Activated naive CD4-positive, alpha-beta T cell treated with anti-CD3 and anti-CD28 coated beads, Interleukin-2, amount 50 U/mL, for 24 hours (primary cell): Measurements from ENCODE around the gene SLC24A4.
"Not testable (repeated sequence)": the region's sequence is repeated elsewhere in the genome, so short reads cannot be mapped to it uniquely, and the experiment has no call there.

Experiments
- H3K27ac Mint-ChIP-seq: one replicate; pipeline ENCODE4 v1.8.0; 2021; ENCODE audit warnings: mild to moderate bottlenecking, mixed read lengths
- H3K27me3 Mint-ChIP-seq: one replicate; pipeline ENCODE4 v1.8.0; 2021; ENCODE audit warnings: mixed read lengths
- H3K36me3 Mint-ChIP-seq: one replicate; pipeline ENCODE4 v1.8.0; 2021; ENCODE audit warnings: mixed read lengths
- H3K4me1 Mint-ChIP-seq: one replicate; pipeline ENCODE4 v1.8.0; 2021; ENCODE audit warnings: mixed read lengths
- H3K4me3 Mint-ChIP-seq: one replicate; pipeline ENCODE4 v1.8.0; 2021; ENCODE audit warnings: mild to moderate bottlenecking, mixed read lengths
- H3K9me3 Mint-ChIP-seq: one replicate; pipeline ENCODE4 v1.8.0; 2021; ENCODE audit warnings: mixed read lengths

Gene SLC24A4

DNA sequence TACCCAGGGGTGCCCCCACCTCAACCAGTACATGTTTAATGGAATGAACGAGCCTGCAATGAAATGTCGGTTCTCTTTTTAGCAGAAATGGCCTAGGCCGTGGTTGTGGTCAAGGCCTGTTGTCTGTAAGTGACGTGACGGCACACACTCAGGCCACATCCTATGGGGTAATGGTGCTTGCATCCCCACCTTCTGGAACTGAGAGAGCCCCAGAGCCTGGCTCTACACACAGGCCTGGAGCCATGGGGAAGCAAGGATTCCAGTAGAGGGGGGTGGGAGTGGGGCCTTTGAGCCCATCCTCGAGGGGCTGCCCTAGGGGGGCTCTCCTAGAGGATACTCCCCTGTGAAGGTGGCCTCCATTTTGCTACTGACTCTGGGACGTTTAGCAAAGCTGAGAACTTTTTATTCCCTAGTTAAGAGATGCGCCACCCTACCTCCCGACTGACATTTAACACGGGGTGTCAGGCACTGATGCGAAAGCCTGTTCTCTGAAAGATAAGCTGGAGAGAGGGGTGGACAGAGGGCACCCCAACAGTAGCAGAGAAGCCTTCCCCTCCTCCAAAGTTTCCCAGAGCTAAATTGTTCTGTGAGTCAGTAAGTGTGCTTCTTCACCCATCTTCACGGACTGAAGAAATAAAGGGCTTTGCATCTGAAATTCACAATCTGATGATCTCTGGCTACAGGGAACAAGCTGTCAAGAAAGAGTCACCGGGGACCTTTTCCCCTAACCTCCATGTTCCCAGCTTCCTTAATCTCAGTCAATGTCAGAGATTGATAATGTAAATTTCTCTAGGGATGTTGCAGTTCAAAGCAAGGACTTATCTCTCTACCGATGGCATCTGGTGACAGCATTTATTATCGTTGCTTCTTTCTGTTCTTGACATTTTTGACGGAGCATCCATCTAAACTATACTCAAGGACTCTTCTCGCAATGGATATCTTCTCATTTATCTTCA lies 197.4 kb downstream of the SLC24A4 start:
- H3K27ac Mint-ChIP-seq: no peak overlapping the region
- peaks cover 3% of the 10 kb centered on the region for H3K36me3 Mint-ChIP-seq
- no peaks in the 10 kb centered on the region for H3K27me3 Mint-ChIP-seq
- H3K4me1 Mint-ChIP-seq: peaks cover 65% of the 10 kb centered on the region
- no peaks in the 10 kb centered on the region for H3K9me3 Mint-ChIP-seq
- H3K4me3 Mint-ChIP-seq: no peak overlapping the region

DNA sequence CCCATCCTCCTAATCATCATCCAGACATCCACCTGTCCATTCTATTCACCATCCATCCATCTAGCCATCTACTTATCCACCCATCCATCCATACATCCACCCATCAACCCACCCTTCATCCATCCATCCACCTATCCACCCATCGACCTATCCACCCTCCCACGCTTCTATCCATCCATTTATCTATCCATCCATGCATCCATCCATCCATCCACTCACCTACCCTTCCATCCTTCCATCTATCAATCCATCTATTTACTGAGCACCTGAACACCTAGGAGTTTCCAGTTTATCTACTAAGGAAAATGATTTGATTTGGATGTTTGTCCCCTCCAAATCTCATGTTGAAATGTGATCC lies 198.1 kb downstream of the SLC24A4 start:
- Mint-ChIP-seq H3K4me1 (peaks cover 60% of the 10 kb centered on the region), H3K9me3 (no peaks in the 10 kb centered on the region), H3K27ac (no peak overlapping the region), H3K4me3 (no peak overlapping the region), H3K27me3 (no peaks in the 10 kb centered on the region), H3K36me3 (peaks cover 3% of the 10 kb centered on the region)

DNA sequence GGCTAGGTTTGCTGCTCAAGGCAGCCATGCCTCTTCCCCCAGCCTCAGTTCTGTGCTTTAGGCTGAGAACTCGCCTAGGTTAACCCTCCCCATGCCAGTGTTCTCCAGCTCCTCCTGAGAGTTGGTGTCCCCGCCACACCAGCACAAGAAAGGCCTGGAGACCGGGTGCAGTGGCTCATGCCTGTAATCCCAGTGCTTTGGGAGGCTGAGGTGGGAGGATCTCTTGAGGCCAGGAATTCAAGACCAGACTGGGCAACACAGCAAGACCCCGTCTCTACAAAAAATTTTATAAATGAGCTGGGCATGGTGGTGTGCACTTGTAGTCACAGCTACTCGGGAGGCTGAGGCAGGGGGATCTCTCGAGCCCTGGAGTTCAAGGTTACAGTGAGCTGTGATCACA lies 200.8 kb downstream of the SLC24A4 start:
- H3K4me1 Mint-ChIP-seq: peaks cover 41% of the 10 kb centered on the region
- no peak overlapping the region for H3K4me3 Mint-ChIP-seq

DNA sequence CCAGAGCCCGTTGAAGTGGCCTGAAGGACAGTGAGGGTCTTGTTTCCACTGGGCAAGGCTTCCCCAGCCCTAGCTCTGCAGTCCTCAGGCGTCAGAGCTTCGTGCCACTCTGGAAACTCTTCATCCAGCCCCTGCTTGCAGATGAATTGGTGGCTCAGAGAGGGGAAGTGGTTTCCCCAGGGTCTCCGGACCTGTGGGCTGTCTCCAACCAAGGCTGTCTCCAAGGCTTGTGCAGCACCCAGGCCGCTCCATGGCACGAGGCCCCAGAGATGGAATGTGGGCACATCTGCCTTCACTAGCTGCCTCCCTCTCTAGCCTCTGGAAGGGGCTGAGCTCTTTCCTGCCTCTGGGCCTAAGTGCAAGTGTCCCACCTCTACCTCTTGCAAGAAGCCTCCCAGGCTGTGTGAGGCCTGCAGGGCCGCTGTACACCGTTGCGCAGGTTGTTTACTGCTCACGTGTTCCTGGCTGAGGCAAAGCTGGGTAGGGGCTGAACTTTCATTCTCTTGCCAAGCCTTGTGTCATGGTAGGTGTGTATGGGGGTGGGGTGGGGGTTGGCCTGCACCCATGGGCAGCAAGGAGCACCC lies 201.7 kb downstream of the SLC24A4 start:
- Mint-ChIP-seq H3K9me3 (no peaks in the 10 kb centered on the region), H3K27me3 (no peaks in the 10 kb centered on the region), H3K27ac (no peak overlapping the region), H3K36me3 (peaks cover 3% of the 10 kb centered on the region), H3K4me3 (no peak overlapping the region), H3K4me1 (peaks cover 37% of the 10 kb centered on the region)

More for the DNA sequence above, 200.8 kb downstream of the SLC24A4 start:
- no peak overlapping the region for H3K27ac Mint-ChIP-seq
- H3K9me3 Mint-ChIP-seq: no peaks in the 10 kb centered on the region
- H3K36me3 Mint-ChIP-seq: peaks cover 3% of the 10 kb centered on the region
- H3K27me3 Mint-ChIP-seq: no peaks in the 10 kb centered on the region

DNA sequence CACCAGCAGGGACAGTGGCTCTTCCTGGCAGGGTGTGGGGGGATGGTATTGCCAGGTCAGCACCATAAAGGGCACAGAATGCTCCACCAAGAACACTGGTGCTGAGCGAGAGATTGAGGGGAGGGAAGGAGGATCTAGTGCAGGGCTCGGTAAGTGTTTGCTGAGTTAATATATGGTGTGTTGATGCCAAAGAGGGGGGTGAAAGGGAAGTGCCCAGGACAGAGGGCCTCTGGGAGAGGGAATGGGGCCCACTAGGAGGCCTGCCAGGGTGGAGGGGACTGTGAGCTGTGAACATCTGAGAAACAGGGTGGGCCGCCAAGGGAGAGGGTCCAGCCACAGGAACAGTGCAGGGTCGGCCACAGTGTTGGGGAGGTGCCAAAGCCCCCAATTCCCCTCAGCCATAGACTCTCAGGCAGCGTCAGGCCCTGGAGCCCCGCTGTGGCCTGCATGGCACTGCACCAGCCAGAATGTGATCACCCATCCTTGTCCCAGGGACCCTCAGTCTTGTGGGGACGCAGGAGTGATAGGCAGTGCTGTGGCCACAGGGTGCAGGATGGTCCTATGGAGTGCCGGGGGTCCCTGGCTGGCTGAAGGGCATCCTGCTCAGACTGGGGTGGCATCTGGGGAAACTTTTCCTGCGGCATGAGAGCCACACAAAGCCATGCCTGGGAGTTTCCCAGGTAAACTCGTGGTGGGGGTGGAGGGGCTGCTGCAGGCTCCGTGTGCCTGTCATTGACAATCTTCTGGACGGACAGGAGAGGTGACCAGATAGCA lies 202.5 kb downstream of the SLC24A4 start:
- Mint-ChIP-seq H3K27ac (no peak overlapping the region), H3K27me3 (no peaks in the 10 kb centered on the region), H3K4me3 (no peak overlapping the region), H3K4me1 (peaks cover 42% of the 10 kb centered on the region), H3K36me3 (peaks cover 3% of the 10 kb centered on the region), H3K9me3 (no peaks in the 10 kb centered on the region)

DNA sequence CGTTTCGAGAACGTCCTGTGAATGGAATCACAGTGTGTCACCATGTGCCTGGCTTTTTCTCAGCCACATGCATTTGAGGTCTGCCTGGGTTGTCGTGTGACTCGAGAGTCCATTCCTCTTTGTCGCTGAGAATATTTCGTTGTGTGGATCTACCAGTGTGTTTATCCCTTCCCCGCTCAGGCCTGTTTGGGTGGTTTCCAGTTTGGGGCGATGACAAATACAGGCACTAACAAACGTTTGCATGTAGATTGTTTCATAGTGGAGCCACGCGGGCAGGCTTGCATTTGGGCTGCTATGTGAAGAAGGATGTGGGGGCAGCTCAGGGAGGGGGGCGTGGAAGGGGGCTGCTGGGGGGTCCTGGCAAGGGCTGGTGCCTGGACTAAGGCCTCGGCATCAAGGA lies 204.8 kb downstream of the SLC24A4 start:
- Mint-ChIP-seq H3K27me3 (no peaks in the 10 kb centered on the region), H3K27ac (peak overlapping the region; percentile 19), H3K9me3 (no peaks in the 10 kb centered on the region), H3K4me1 (peaks cover 40% of the 10 kb centered on the region), H3K4me3 (no peak overlapping the region), H3K36me3 (no peaks in the 10 kb centered on the region)

DNA sequence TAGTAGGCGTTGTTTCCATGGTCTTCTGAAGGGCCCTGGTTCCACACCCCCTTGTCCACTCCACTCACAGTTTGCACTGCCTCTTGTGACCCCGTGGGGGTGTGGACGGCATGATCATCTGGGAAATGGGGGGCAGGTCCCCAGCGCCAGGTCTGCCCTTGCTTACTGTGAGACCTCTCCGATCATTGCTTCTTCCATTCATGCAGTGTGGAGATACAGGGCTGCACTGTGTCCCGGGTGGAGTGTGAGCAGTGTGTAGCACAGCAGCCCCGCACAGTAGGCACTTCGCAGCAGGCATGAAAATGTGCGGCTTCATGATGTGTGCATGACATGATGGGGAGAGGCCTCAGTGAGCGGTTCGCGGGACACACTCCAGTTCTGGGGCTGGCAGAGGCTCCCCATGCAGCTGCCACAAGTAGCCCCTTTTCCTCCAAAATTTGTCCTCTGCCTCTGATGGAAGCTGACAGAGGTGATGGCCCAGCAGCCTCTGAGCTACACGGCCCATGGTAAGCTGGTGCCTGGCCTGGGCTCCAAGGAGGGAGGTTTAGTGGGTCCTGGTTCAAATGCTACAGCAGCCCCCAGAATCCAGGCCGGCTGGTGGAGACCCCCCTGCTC lies 205.6 kb downstream of the SLC24A4 start:
- no peaks in the 10 kb centered on the region for H3K9me3 Mint-ChIP-seq
- peak overlapping the region; percentile 74 for H3K27ac Mint-ChIP-seq
- H3K36me3 Mint-ChIP-seq: no peaks in the 10 kb centered on the region
- H3K27me3 Mint-ChIP-seq: no peaks in the 10 kb centered on the region
- H3K4me1 Mint-ChIP-seq: peaks cover 42% of the 10 kb centered on the region
- H3K4me3 Mint-ChIP-seq: no peak overlapping the region

DNA sequence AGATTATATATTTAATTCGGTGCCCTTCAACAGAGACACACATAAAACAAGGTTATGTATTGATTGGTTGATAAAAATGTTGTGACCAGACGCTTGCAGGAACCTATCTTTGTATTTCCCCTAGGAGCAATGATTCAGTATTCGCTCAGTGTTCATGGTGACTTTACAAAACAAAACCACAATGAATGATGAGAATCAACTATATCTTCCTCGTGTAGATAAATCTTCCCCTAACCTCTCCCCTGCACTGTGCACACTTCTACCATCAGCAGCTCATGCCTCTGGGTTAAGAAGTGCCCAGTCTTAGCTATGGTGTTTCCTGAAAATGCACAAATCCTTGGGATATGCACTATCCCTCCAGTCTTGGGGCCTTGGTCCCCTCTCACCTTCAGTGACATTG lies 206.9 kb downstream of the SLC24A4 start:
- H3K9me3 Mint-ChIP-seq: no peaks in the 10 kb centered on the region
- H3K4me3 Mint-ChIP-seq: peak overlapping the region; percentile 32
- H3K36me3 Mint-ChIP-seq: no peaks in the 10 kb centered on the region
- H3K27me3 Mint-ChIP-seq: no peaks in the 10 kb centered on the region
- peaks cover 48% of the 10 kb centered on the region for H3K4me1 Mint-ChIP-seq
- no peak overlapping the region for H3K27ac Mint-ChIP-seq

DNA sequence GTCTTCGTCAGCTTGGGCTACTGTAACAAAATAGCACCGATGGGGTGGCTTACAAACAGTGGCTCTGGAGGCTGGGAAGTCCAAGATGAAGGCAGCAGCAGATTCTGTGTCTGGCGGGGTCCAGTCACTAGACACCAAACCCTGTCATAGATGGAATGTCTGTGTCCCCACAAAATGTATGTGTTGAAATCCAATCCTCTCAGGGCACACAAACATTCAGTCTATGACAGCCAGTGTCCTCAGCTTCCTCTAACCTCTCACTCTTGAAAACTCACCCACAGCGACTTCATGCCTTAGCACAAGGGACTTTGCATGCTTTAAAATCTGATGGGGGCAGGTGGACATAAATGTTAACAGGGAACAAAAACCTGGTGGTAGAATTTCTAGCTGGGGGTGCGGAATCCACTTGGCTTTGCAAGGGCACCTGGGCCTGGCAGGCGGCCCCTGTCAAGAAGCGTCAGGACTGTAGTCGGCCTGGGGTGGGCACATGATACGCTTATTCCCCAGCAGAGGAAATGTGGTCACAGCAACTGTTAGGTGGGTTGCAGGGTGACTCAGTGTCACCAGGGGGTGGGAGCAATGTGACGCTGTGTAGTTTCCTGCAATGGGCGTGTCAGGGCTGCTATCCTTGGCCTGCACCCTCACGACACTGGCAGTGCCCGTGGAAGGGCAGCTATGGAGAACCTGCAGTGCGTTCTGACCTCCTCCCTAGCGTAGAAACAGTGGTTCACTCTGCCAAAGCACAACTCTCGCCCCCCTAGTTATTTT lies 208.3 kb downstream of the SLC24A4 start:
- Mint-ChIP-seq H3K27ac (peak overlapping the region; percentile 90), H3K9me3 (no peaks in the 10 kb centered on the region), H3K36me3 (no peaks in the 10 kb centered on the region), H3K4me1 (peaks cover 56% of the 10 kb centered on the region), H3K4me3 (peak overlapping the region; percentile 57), H3K27me3 (no peaks in the 10 kb centered on the region)

DNA sequence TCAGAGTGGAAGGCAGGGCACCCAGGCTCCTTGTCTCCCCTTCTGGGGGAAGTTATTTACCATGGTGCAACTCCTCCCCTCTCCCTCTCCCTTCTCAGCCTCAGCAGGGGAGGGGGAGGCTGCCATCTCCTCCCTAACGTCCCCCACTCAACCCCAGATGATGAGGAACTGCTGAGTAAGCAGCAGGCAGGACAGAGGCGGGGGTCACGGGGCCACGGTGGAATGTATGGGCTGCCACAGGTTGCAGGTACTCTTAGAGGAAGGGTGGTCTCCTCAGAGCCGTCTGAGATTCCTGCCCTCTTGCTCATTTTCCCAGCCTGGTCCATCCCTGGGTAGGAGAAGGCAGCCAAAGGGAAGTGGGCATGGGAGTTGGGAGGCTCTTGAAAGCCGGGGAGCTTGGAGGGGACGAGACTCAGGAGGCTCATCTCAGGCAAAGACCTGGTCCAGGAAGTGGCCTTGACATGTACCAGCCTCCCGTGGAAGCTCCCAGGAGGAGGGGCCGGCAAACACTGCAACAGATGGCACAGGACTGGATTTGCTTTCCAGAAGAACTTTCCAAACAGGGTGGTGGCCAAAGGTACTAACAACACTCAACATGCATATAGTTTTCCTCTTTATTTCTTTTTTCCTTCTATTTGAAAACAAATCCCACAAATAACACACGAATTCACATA lies 209.7 kb downstream of the SLC24A4 start:
- no peak overlapping the region for H3K4me3 Mint-ChIP-seq
- no peaks in the 10 kb centered on the region for H3K9me3 Mint-ChIP-seq
- H3K4me1 Mint-ChIP-seq: peaks cover 61% of the 10 kb centered on the region
- no peaks in the 10 kb centered on the region for H3K36me3 Mint-ChIP-seq
- no peaks in the 10 kb centered on the region for H3K27me3 Mint-ChIP-seq
- H3K27ac Mint-ChIP-seq: peak overlapping the region; percentile 60

DNA sequence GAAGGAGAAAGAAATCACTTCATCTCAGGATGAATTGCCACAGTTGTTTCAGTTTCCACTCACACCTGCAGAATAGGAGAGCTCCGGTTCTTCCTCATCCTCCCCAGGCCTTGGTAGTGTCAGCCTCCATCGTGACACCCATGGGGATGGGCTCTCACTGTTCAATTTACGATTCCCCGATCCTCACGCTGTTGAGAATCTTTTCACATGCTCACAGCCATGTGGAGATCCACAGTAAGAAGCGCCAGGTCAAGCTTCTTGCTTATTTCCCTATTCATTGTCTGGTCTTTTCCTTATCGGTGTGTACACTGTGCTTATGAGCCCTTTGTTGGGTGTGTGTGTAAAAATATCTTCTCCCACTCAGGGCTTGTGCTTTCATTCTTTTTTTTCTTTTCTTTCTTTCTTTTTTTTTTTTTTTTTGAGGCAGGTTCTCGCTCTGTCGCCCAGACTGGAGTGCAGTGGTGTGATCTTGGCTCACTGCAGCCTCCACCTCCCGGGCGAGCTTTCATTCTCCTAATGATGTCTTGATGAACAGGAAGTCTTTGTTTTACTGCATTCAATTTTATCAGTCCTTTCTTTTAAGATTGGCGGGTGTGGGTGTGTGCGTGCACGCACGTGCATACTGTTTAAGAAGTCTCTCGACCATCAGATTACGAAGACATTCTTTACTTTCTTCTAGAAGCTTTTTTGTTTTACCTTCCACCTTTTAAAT lies 212.1 kb downstream of the SLC24A4 start:
- peak overlapping the region; percentile 9 for H3K27ac Mint-ChIP-seq
- no peaks in the 10 kb centered on the region for H3K27me3 Mint-ChIP-seq
- no peaks in the 10 kb centered on the region for H3K36me3 Mint-ChIP-seq
- no peaks in the 10 kb centered on the region for H3K9me3 Mint-ChIP-seq
- H3K4me3 Mint-ChIP-seq: peak overlapping the region; percentile 77
- peaks cover 70% of the 10 kb centered on the region for H3K4me1 Mint-ChIP-seq

DNA sequence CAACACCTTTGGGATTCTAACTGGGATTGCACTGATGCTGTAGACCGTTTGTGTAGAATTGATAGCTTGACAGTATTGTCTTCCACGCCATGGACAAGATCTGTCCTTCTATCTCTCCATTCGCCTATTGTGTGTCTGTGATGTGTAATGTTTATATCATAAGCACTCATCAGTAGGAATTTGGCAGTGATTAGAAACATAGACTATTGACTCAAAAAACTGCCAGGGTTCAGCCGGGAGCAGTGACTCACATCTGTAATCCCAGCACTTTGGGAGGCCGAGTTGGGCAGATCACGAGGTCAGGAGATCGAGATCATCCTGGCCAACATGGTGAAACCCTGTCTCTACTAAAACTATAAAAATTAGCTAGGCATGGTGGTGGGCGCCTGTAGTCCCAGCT lies 213.3 kb downstream of the SLC24A4 start:
- Mint-ChIP-seq H3K4me1 (peaks cover 72% of the 10 kb centered on the region), H3K27ac (peak overlapping the region; percentile 82)

DNA sequence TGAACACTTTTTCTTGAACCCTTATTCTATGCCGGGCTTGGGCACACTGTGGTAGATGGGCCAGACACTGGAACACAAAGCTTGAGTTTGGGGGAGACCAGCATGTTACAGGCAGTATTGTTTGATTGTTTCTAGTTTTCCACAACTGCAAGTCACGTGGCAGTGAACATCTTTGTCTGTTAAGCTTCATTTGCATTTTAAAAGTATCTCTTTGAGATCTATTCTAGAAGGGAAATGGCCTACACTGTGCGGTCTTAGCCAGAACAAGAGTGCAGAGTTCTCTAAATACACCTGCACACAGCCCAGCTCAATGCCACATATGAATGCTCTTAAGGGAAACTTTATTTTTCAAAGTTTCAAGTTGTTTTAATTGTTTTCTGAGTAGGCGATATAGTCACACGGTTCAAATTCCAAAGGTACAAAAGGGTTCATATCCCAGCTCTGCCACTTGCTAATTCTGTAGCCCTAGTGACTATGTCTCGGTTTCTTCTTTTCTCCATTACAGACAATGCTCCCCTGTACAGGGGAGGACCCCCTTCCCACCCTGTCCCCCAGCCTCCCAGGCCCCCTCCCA lies 215.5 kb downstream of the SLC24A4 start:
- Mint-ChIP-seq H3K4me3 (no peak overlapping the region), H3K4me1 (peaks cover 70% of the 10 kb centered on the region), H3K27me3 (no peaks in the 10 kb centered on the region), H3K36me3 (no peaks in the 10 kb centered on the region), H3K9me3 (no peaks in the 10 kb centered on the region), H3K27ac (no peak overlapping the region)

More for the DNA sequence above, 213.3 kb downstream of the SLC24A4 start:
- not testable (repeated sequence) for H3K9me3 Mint-ChIP-seq, H3K27me3 Mint-ChIP-seq, H3K36me3 Mint-ChIP-seq
- H3K4me3 Mint-ChIP-seq: peak overlapping the region; percentile 40

DNA sequence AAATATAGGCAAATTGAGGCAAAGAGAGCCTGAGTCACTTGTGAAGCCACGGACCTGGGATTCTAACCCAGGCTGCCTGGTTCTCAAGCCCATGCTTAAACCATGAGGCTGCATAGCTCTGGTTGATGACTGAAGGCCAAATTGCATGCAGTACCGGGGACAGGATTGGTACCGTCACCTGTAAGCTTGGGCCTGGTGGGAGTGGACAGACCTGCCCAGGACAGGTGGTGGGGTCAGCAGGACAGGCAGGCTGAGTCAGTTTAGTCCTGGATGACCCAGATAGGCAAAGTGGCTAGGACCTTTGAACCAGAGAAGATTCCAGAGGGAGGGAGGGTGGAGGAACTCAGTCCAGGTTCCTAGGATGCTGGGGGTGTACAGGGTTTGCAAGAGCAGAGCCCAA lies 216.5 kb downstream of the SLC24A4 start:
- no peak overlapping the region for H3K4me3 Mint-ChIP-seq
- peaks cover 69% of the 10 kb centered on the region for H3K4me1 Mint-ChIP-seq
- H3K36me3 Mint-ChIP-seq: no peaks in the 10 kb centered on the region
- H3K9me3 Mint-ChIP-seq: no peaks in the 10 kb centered on the region
- no peaks in the 10 kb centered on the region for H3K27me3 Mint-ChIP-seq
- no peak overlapping the region for H3K27ac Mint-ChIP-seq
